GM18498 (cell line): Measurements from ENCODE around the gene PTPRO.

Experiments
- ATAC-seq: cut with Tn5 transposase; IDR thresholded peaks from one replicate; pipeline ENCODE4 v1.9.1; 2021; ENCODE audit warnings: mild to moderate bottlenecking, moderate library complexity; ENCODE audit not compliant: unreplicated experiment

PTPRO gene

DNA sequence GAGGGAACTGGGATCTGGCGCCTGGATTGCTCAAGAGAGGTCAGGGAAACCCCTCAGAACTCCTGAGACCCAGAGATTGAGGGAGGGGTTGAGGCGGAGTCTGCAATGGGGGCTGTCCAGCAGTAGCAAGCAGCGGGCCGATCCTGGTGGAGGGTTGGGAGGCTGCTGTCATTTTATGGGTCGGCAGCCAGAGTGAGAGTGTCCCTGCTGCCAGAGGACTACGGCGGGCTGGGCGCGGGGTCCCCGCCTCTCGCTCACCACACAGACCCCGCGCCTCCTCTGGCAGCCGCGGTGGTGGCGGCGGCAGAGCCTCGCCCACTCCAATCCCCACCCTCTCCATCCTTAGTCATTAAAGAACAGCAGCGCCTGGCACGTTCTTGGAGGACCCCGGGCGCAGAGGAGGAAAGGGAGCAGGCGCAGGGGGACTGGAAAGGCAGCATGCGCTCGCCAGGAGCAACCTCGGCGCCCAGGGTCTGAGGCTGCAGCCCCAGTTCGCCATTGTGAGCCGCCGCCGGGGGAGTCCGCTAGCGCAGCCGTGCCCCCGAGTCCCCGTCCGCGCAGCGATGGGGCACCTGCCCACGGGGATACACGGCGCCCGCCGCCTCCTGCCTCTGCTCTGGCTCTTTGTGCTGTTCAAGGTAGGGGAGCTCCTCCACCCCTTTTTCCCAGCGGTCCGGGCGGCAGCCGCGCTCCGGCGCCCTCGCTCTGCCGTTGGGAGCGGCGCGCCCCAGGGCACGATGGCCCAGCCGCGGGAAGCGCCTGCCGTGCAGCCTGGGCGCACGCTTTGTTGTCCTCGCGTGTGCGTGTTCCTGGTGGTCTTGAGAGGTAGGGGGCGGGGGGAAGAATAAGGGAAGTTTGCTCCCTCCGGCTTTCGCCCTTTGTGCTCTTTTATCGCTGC lies at the start of gene PTPRO:
Gene PTPRO, plus strand, starts transcription at position 345 of the 898 bp plus-strand sequence.
- ATAC-seq: no peak

GRCh38 chr12:15273896-15274295 lies 48.4 kb upstream of the PTPRO start:
- no peak for ATAC-seq

GRCh38 chr12:15274561-15274967 lies 47.7 kb upstream of the PTPRO start:
- ATAC-seq: no peak

GRCh38 chr12:15276088-15276698 lies 46.1 kb upstream of the PTPRO start:
- ATAC-seq: no peak

DNA sequence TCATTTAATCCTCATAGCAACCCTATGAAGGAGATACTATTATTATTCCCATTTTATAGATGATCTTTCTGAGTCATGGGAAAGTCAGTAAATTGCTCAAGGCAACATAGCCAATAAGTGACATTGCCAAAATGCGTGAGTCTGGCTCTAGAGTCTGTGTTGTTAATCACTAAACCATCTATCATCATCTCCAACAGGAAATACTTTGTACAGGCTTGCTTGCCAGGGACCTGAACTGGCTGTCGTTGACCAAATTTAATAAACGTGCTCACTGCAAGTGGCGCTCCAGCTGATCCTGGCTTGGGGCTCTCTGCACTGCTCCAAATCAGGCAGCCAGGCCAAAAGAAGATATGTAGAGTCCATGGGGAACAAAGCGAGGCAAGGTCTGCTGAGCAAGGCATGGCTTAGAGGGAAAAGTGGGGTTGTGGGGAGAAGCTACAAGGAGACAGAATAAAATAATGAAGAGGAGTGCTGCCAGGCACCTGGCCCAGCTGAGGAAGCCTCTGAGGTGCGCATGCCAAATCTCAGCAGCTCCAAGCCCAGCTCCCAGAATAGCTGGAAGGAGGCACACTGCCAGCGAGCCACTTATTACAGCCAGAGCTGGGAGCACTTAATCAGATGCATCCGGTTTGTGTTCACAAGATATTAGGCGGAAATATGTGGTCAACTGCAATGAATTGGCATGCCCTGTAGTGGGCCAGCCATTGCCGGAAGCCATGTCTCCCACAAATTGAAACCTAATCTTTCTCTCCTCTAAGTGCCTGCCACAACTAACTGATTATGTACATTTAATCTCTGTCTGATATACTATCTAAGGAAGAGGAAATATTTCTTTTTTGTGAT lies 43.3 kb upstream of the PTPRO start:
- no peak for ATAC-seq

GRCh38 chr12:15280930-15281329 lies 41.4 kb upstream of the PTPRO start:
- ATAC-seq: no peak

DNA sequence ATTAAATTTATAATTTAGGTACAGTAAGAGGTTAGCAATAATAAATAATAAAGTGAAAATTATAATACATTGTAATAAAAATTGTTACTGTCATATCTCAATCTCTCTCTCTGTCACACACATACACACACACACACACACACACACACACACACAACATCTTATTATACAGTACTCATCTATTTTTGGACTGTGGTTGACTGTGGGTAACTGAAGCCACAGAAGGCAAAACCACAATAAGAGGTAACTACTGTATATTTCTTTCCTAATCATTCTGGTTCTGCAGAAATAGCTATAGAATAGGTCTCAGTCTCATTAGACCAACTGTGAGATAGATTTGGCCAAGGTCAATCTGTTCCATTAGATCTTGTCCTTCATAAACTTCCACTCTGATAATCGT lies 33.1 kb upstream of the PTPRO start:
- ATAC-seq: no peak

DNA sequence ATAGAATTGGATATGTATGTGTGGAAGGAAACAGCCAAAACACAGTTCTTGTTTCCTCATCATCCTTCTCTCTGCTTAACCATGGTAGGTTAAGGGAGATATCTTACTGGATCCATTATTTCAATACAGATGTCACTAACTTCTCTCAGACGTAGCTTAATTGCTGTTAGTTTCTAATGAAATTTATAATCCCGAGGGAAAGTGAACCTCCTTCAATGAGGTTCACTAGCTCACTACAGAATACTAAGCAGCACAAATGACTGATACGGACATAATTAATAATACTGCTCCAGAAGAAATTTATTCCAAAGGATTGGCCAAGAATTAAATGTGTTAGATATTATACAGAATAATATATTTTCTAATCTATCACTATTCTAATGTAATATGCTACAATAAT lies 28.6 kb upstream of the PTPRO start:
- ATAC-seq: no peak

DNA sequence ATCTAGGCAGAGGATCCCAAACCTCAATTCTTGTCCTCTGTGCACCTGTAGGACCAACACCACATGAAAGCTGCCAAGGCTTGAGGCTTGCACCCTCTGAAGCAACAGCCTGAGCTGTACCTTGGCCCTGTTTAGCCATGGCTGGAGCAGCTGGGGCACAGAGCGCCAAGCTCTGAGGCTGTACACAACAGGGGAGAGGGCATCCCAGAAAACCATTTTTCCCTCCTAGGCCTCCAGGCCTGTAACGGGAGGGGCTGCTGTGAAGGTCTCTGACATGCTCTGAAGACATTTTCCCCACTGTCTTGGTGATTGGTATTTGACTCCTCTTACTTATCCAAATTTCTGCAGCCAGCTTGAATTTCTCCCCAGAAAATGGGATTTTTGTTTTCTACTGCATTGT lies 22.4 kb upstream of the PTPRO start:
- no peak for ATAC-seq

- ATAC-seq: no peak
Measured at GRCh38 chr12:15304296-15304695, 18.0 kb upstream of the PTPRO start.

DNA sequence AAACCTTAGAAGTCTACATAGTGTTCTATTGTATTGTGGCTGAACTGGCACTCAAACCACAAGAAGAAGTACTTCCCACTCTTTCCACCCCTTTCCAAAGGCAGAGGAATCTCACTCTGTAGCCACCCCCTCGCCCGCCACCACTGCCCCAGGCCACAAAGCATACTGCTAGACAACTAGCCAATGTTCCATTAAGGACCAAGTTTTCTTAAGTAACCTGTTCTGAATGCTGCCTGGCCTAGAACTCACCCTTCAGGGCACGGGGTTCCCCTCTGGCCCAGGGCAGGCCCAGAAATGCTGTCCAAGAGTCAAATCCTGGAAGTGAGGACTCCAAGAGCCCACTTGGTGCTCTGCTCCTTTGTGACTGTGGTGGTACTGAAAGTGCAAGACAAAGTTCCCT lies 15.7 kb upstream of the PTPRO start:
- no peak for ATAC-seq

- ATAC-seq: no peak
Measured at GRCh38 chr12:15307079-15307478, 15.2 kb upstream of the PTPRO start.

DNA sequence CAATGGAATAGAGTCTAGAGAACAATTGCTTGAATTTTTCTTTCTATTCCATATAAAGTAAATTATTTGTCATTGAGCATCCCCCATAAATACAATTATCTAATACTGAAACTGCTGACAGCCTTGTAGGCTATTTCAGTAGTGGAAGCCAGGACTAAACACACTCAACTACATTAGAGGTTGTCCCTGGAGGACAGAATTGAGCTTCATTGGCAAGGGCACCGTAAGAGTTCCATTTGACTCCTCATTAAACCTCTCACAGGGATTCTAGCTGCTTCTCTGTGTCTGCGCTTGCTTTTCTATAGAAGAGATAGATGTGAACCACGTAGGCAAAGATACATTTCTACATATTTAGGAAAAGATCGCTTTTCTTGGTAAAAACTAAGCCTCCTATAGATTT lies 3.5 kb upstream of the PTPRO start:
- no peak for ATAC-seq

DNA sequence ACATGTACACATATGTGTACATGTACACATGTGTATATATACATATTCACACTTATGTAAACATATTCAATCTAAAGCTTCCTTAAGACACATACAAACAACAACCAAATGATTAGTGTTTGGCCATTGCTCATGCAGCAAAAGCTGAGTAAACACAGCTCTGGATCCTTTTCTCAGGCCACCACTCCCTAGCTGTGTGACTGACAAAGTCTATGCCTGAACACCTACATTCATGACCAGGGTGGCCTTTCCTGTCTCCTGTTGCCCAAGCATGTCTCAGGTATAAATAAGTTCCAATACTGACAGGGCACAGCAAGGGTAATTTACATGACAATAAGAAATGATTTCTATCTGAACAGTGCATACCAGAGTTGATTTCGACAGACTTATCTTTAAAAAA lies 1.4 kb upstream of the PTPRO start:
- ATAC-seq: no peak

DNA sequence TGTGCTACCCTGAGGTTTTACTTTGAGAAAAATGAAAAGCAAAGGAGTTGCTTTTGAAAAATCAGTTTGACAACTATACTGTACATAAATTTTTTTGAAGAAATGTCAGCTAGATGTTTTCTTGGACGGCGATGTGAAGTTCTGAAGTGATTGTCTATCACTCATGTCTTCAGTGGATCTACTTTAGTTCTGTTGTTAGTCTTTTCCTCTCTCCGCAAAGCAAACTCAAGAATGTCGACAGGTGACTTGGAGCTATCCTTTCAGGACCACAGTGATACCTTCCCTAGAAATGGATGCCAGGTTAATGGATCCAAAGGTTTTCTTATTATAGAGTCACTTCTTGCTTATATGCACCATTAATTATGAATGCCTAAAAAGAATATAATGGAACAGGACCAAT lies 1.2 kb downstream of the PTPRO start:
- ATAC-seq: no peak

DNA sequence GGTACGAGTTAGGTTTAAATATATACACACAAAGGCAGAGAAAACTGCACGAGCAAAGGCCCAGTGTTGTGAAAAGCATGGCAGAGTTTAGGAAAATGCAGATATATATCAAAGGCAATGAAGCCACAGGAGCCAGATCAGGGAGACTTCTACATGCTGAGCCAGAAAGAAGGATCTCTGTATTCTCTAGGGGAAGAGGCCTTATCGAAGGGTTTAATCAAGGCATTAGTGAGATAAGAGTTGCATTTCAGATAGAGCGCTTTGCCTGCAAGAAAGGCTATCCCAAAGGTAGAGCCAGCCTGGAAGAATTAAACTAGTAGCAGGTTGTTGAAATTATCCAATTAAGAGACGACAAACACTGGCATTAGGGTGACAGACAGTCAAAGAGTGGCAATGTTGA lies 7.6 kb downstream of the PTPRO start:
- ATAC-seq: no peak

- ATAC-seq: no peak
Measured at GRCh38 chr12:15334225-15334624, 11.9 kb downstream of the PTPRO start.

GRCh38 chr12:15335959-15336358 lies 13.7 kb downstream of the PTPRO start:
- ATAC-seq: no peak

DNA sequence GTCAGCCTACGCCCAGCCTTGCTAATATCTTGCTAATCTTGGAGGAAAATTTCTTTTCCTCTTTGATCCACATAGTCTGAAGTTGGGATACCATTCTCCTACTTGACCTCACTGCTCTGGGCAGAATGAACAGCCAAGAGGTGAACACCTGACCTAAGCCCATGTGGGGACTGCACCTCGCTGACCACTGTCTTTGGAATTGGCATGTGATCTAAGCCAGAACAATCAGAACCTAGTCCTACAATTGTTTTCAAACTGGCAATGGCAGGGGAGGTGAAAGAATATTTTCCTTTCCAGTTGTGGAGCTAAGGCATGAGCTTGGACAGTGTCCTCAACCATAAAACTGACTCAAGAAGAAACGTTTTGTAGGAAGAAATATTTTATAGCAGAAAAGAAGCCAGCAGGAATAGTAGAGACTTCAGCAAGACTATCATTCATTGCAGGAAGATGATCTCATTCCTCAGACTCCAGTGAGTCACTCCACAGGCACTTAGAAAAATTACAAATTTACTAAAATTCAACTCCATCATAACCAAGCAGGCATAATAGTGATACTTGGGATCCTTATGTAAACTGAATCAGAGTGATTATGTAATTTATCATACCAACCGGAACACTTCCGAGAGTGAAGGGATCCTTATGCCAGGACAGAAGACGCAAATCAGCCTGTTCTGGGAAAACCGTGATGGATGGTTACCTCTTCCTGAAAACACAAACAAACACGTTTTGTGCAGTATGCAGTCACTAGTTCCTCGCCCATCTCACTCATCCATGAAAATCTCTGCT lies 14.7 kb downstream of the PTPRO start:
- no peak for ATAC-seq

DNA sequence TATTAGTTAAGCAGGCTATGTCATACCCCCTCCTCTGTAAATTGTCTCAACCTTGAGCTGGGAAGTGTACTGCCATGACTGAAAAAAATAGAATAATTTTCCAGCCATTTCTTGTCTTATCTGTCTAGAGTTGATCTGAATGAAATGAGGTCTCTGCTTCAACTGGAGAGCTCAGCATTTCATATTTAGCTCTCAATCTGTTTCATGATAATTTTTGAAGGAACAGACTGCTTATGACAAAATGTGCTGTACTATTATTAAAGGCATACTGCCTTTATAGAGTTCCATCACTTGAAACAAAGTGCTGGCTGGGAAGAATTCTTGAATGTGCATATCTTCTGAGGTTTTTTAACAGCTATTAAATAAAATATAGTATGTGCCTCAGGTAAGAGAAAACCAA lies 19.1 kb downstream of the PTPRO start:
- no peak for ATAC-seq

DNA sequence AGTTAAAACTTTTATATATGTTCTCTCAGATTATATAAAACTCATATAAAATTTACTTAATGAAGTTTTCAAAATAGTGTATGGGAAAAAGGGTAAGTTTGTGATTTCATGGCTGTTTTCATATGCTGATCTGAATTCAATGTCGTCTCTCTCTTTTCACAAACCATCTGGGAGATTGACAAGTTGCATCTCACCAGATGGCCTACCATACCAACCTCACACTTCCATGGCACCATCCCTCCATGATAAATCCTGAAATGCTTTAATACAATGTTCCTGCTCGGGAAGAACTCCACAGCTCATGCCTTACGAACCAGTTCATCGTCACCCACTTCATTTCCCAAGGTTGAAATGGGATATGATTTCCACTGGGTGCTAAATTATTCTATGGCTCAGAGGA lies 22.3 kb downstream of the PTPRO start:
- ATAC-seq: no peak
